Right atrium auricular region (tissue), 2 donors: ENCODE measurements around the gene SLK. TPM values are rescaled to one million over a fixed set of nuclear protein-coding genes. Genes with fewer than 3 reads are reported as not detected.

Experiments used
- DNase-seq: peaks from one replicate; pipeline ENCODE4 v3.0.0-alpha.2; 2019; ENCODE audit warnings: low spot score
- H3K27ac ChIP-seq, 2 donors: fragments of 200-600 bp; sonication (generic); 1 replicate in 1 of 2; 2 replicates in 1 of 2; pipeline ENCODE4 v1.5.1; 2016 to 2019
- H3K27me3 ChIP-seq, 2 donors: fragments of 200-600 bp; sonication (generic); one replicate each; pipeline versions ENCODE4 v1.5.1 to v1.6.0; 2017 to 2019
- H3K36me3 ChIP-seq: fragments of 200-600 bp; sonication (generic); one replicate; pipeline ENCODE4 v1.5.1; 2016
- H3K4me1 ChIP-seq, 2 donors: fragments of 200-600 bp; sonication (generic); one replicate each; pipeline versions ENCODE4 v1.5.1 to v1.6.0; 2017 to 2019
- H3K4me3 ChIP-seq, 2 donors: fragments of 200-600 bp; sonication (generic); 1 replicate in 1 of 2; 2 replicates in 1 of 2; pipeline ENCODE4 v1.5.1; 2017 to 2019; ENCODE audit warnings: mild to moderate bottlenecking in 1 of 2, moderate library complexity in 1 of 2
- H3K9me3 ChIP-seq, 2 donors: fragments of 200-600 bp; sonication (generic); one replicate each; pipeline ENCODE4 v1.5.1; 2019
- total RNA-seq, 2 donors: library from RNA; depleted of rRNA; stranded (reverse); fragments of >200 nt; gene quantifications; one replicate each; pipeline ENCODE4 v1.1.0, GENCODE V29; 2016
- TF ChIP-seq, protein P1 (sequence below), 2 donors: fragments of 200-600 bp; sonication (generic); IDR thresholded peaks; one replicate each; pipeline ENCODE4 v1.5.1; 2019; ENCODE audit warnings: antibody characterized with exemption in 2 of 2

SLK gene
- total RNA-seq, 2 donors from 2014 or later: 42.4 to 57.3 TPM

DNA sequence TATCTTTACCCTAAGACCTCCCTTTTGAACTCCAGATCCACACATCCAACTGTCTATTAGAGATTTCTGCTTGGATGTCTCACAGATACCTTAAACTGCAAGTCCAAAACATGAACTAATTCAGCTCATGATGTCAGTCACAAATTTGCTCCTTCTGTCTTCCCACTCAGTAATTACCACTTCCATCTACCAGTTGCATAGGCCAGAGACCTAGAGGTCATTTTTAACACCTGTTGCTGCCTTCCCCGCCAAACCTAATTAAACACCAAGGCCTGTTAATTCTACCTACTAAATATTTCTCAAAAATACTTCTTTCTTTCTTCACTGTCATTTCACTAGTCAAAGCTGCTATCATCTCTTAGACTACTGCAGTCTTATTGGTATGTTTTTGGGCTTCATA is 8.2 kb downstream of the SLK start:
- TF ChIP-seq, protein P1, sequence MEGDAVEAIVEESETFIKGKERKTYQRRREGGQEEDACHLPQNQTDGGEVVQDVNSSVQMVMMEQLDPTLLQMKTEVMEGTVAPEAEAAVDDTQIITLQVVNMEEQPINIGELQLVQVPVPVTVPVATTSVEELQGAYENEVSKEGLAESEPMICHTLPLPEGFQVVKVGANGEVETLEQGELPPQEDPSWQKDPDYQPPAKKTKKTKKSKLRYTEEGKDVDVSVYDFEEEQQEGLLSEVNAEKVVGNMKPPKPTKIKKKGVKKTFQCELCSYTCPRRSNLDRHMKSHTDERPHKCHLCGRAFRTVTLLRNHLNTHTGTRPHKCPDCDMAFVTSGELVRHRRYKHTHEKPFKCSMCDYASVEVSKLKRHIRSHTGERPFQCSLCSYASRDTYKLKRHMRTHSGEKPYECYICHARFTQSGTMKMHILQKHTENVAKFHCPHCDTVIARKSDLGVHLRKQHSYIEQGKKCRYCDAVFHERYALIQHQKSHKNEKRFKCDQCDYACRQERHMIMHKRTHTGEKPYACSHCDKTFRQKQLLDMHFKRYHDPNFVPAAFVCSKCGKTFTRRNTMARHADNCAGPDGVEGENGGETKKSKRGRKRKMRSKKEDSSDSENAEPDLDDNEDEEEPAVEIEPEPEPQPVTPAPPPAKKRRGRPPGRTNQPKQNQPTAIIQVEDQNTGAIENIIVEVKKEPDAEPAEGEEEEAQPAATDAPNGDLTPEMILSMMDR (IDR thresholded peaks at IDR 0.05): no peak
- Histone ChIP-seq H3K4me3 (no peak overlapping the region), H3K4me1 (peaks cover 0 to 18% of the 10 kb centered on the region in 2 donors), H3K36me3 (no peaks in the 10 kb centered on the region), H3K9me3 (no peaks in the 10 kb centered on the region), H3K27me3 (no peaks in the 10 kb centered on the region), H3K27ac (no peak overlapping the region)
- DNase-seq: no peak

DNA sequence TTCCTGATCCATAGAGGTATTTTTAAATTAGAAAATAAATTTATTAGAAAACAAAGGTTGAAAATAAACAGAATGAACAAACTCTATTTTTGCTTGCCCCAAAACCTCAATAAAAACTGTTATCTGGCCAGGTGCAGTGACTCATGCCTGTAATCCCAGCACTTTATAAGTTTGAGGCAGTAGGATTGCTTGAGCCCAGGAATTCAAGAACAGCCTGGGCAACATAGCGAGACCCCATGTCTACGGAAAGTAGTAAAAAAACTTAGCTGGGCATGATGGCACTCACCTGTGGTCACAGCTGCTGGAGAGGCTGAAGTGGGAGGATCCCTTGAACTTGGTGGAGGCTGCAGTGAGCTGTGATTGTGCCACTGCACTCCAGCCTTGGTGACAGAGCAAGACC is 10.3 kb downstream of the SLK start:
- Histone ChIP-seq H3K27ac (no peak overlapping the region), H3K27me3 (no peaks in the 10 kb centered on the region), H3K9me3 (no peaks in the 10 kb centered on the region), H3K4me1 (peaks cover 0 to 7% of the 10 kb centered on the region in 2 donors), H3K4me3 (no peak overlapping the region), H3K36me3 (no peaks in the 10 kb centered on the region)
- TF ChIP-seq, protein P1 (IDR thresholded peaks at IDR 0.05): no peak
- no peak for DNase-seq

DNA sequence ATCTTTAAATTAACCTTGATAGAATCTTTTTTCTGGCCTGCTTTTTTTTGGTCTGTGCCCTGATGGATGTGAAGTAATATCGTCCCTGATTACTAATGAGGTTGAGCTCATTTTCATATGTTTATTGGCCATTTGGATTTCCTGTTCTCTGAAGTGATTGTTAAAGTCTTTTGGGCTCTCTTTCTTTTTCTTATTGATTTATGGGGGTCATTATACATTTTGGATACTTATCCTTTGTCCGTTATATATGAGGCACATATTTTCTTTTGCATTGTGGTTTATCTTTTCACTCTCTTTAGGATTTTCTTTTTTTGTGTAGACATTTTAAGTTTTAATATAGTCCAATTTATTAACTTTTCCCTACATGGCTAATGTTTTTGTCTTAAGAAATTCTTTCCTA is 12.6 kb downstream of the SLK start:
- no peaks in the 10 kb centered on the region for H3K4me1 ChIP-seq
- no peaks in the 10 kb centered on the region for H3K9me3 ChIP-seq
- no peak for DNase-seq
- no peak overlapping the region for H3K27ac ChIP-seq
- H3K27me3 ChIP-seq: no peaks in the 10 kb centered on the region
- no peak overlapping the region for H3K4me3 ChIP-seq
- no peaks in the 10 kb centered on the region for H3K36me3 ChIP-seq
- TF ChIP-seq, protein P1 (IDR thresholded peaks at IDR 0.05): no peak

DNA sequence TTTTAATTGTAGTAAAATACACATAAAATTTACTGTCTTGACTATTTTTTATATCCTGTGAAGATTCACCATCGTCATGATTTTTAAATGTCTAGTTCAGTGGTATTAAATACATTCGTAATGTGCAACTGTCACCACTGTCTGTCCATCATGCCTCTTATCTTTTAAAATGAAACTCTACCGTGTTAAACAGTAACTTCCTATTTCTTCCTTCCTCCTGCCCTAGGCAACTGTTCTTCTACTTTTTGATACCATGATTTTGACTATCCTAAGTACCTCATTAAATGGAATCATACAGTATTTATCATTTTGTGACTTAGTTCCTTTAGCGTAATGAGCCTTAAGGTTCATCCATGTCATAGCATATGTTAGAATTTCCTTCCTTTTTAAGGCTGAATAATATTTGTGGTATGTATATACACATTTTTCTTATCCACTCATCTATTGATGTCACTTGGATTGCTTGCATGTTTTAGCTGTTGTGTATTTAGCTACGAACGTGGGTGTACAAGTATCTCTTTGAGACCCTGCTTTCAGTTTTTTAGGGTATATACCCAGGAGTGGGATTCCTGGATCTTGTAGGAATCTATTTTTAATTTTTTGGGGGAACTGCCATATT is 13.5 kb downstream of the SLK start:
- Histone ChIP-seq H3K27me3 (no peaks in the 10 kb centered on the region), H3K4me3 (no peak overlapping the region), H3K36me3 (no peaks in the 10 kb centered on the region), H3K27ac (no peak overlapping the region), H3K4me1 (no peaks in the 10 kb centered on the region), H3K9me3 (no peaks in the 10 kb centered on the region)
- DNase-seq: no peak
- TF ChIP-seq, protein P1 (IDR thresholded peaks at IDR 0.05): no peak

DNA sequence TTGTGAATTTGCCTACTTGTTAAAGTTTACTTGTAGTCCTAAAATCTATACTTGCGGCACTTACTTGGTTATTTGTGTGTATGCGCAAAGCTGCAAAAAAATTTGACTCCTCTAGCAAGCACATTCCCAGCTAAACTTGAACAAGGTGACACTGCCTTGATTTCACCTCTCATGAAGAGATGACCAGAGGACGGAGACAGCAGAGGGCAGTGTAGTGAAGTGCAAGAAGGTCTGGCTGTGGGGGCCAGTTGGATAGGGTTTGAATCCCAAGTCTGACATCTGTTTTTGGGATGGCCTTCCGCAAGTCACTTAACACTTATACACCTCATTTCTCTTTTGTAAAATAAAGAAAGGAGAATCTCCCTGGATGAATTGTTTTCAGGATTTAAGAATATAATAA is 15.7 kb downstream of the SLK start:
- no peaks in the 10 kb centered on the region for H3K9me3 ChIP-seq
- H3K27me3 ChIP-seq: no peaks in the 10 kb centered on the region
- H3K4me3 ChIP-seq: no peak overlapping the region
- no peaks in the 10 kb centered on the region for H3K4me1 ChIP-seq
- no peak for DNase-seq
- no peak overlapping the region for H3K27ac ChIP-seq
- TF ChIP-seq, protein P1 (IDR thresholded peaks at IDR 0.05): peak in 1 of 2 donors; percentile 39
- H3K36me3 ChIP-seq: no peaks in the 10 kb centered on the region

DNA sequence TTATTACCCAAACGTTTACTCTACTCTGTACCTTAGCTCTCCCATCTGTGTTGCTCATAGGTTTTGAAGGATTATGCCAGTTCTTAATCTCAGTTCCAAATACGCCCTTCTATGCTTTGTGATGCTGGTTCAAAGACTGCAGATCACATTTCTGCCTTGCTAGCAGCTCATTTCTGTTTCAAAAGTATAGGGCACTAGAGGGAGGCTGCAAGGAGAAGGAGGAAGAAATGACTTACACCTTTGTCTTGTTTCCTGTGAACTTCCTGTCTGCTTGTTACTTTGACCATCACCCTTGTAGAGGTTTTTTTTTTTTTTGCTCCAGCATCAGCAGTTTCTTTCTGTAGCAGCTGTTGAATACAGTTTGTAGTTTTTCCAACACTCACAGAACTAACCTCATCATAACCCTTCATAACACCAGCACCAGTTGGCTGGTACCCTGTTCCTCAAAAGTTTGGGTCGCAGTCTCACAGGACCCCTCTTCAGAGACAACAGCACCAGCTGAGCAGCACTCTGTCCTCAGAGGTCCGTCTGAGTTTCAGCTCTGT is 16.5 kb downstream of the SLK start:
- no peak for DNase-seq
- no peaks in the 10 kb centered on the region for H3K9me3 ChIP-seq
- TF ChIP-seq, protein P1 (IDR thresholded peaks at IDR 0.05): no peak
- H3K27ac ChIP-seq: no peak overlapping the region
- peaks cover 0 to 4% of the 10 kb centered on the region in 2 donors for H3K4me1 ChIP-seq
- no peaks in the 10 kb centered on the region for H3K36me3 ChIP-seq
- no peak overlapping the region for H3K4me3 ChIP-seq
- no peaks in the 10 kb centered on the region for H3K27me3 ChIP-seq
